HG03175 (cell line): ENCODE measurements around the gene USHBP1.
A peak's percentile ranks its signal among the peaks of the same experiment; 100 is the strongest.

Source experiments
- ATAC-seq: cut with Tn5 transposase; IDR thresholded peaks from one replicate; pipeline ENCODE4 v1.9.1; 2021; ENCODE audit warnings: mild to moderate bottlenecking, moderate library complexity; ENCODE audit not compliant: unreplicated experiment

Gene USHBP1

GRCh38 chr19:17242431-17243208 lies 21.9 kb downstream of the USHBP1 start:
- ATAC-seq = no peak

- no peak for ATAC-seq
Measured at GRCh38 chr19:17240826-17241399, 23.6 kb downstream of the USHBP1 start.

GRCh38 chr19:17240062-17240752 lies 24.3 kb downstream of the USHBP1 start:
- no peak for ATAC-seq

- no peak for ATAC-seq
Measured at GRCh38 chr19:17237747-17238706, 26.5 kb downstream of the USHBP1 start.

- ATAC-seq = no peak
Measured at GRCh38 chr19:17236811-17237543, 27.6 kb downstream of the USHBP1 start.

GRCh38 chr19:17235971-17236777 lies 28.4 kb downstream of the USHBP1 start:
- peak; percentile 29 for ATAC-seq

- ATAC-seq = peak; percentile 60
Measured at GRCh38 chr19:17235300-17235970, 29.1 kb downstream of the USHBP1 start.

GRCh38 chr19:17234911-17235299 lies 29.6 kb downstream of the USHBP1 start:
- no peak for ATAC-seq

- no peak for ATAC-seq
Measured at GRCh38 chr19:17232258-17232657, 32.3 kb downstream of the USHBP1 start.

GRCh38 chr19:17229890-17230289 lies 34.7 kb downstream of the USHBP1 start:
- no peak for ATAC-seq

- no peak for ATAC-seq
Measured at GRCh38 chr19:17227798-17228367, 36.7 kb downstream of the USHBP1 start.

GRCh38 chr19:17226002-17226933 lies 38.3 kb downstream of the USHBP1 start, which contains the start of gene OCEL1:
TSS of gene OCEL1 (plus strand) at chr19:17226226. CDS start at chr19:17226248, 22 bp downstream.
- ATAC-seq = peak; percentile 93

GRCh38 chr19:17225053-17225452 lies 39.5 kb downstream of the USHBP1 start:
- no peak for ATAC-seq

GRCh38 chr19:17220207-17220758 lies 44.3 kb downstream of the USHBP1 start:
- ATAC-seq = no peak

GRCh38 chr19:17219286-17219685 lies 45.3 kb downstream of the USHBP1 start:
- ATAC-seq = no peak

- no peak for ATAC-seq
Measured at GRCh38 chr19:17216058-17216670, 48.4 kb downstream of the USHBP1 start.
